ENCODE results near the gene LONP1.
A peak's percentile ranks its signal among the peaks of the same experiment; 100 is the strongest.

Gene LONP1

GRCh38 chr19:5680437-5681368, 39.2 kb downstream of the LONP1 start, which contains the start of the genes HSD11B1L and MICOS13:
Gene HSD11B1L (plus strand): TSS chr19:5681027. CDS start chr19:5684833, 3,806 bp downstream.
Gene MICOS13 (minus strand): TSS chr19:5680516. CDS start chr19:5680486, 30 bp downstream.
- DNase-seq = peak; percentile 100

- DNase-seq = no peak
Measured at GRCh38 chr19:5680084-5680436, 39.9 kb downstream of the LONP1 start.

GRCh38 chr19:5679289-5680083, 40.5 kb downstream of the LONP1 start:
- no peak for DNase-seq

- no peak for DNase-seq
Measured at GRCh38 chr19:5678071-5678718, 41.8 kb downstream of the LONP1 start.

GRCh38 chr19:5677580-5677979, 42.4 kb downstream of the LONP1 start:
- DNase-seq = no peak

- no peak for DNase-seq
Measured at GRCh38 chr19:5677136-5677535, 42.8 kb downstream of the LONP1 start.

- no peak for DNase-seq
Measured at GRCh38 chr19:5676772-5677105, 43.2 kb downstream of the LONP1 start.

GRCh38 chr19:5676105-5676771, 43.7 kb downstream of the LONP1 start:
- no peak for DNase-seq

- DNase-seq = no peak
Measured at GRCh38 chr19:5674714-5675113, 45.2 kb downstream of the LONP1 start.

GRCh38 chr19:5673752-5674151, 46.2 kb downstream of the LONP1 start:
- DNase-seq = no peak

GRCh38 chr19:5672708-5673459, 47.1 kb downstream of the LONP1 start:
- no peak for DNase-seq

- DNase-seq = no peak
Measured at GRCh38 chr19:5671600-5671999, 48.3 kb downstream of the LONP1 start.

GRCh38 chr19:5669212-5669611, 50.7 kb downstream of the LONP1 start:
- DNase-seq = no peak

- no peak for DNase-seq
Measured at GRCh38 chr19:5667751-5668271, 52.1 kb downstream of the LONP1 start.

- DNase-seq = no peak
Measured at GRCh38 chr19:5666921-5667610, 52.9 kb downstream of the LONP1 start.

- no peak for DNase-seq
Measured at GRCh38 chr19:5665781-5666513, 54.0 kb downstream of the LONP1 start.

GRCh38 chr19:5664515-5664914, 55.4 kb downstream of the LONP1 start:
- no peak for DNase-seq

GRCh38 chr19:5663904-5664303, 56.0 kb downstream of the LONP1 start:
- DNase-seq = no peak

- no peak for DNase-seq
Measured at GRCh38 chr19:5661483-5661882, 58.5 kb downstream of the LONP1 start.

- DNase-seq = no peak
Measured at GRCh38 chr19:5655412-5655811, 64.5 kb downstream of the LONP1 start.

Data from right kidney (tissue), 1 donor.